GM21390 (cell line): ENCODE measurements around the gene MRLN.
A peak's percentile ranks its signal among the peaks of the same experiment; 100 is the strongest.
"Not testable (repeated sequence)": the region's sequence is repeated elsewhere in the genome, so short reads cannot be mapped to it uniquely, and the experiment has no call there.

Experiments used
- ATAC-seq: cut with Tn5 transposase; IDR thresholded peaks from one replicate; pipeline ENCODE4 v1.9.1; 2021; ENCODE audit not compliant: unreplicated experiment

The MRLN gene

DNA sequence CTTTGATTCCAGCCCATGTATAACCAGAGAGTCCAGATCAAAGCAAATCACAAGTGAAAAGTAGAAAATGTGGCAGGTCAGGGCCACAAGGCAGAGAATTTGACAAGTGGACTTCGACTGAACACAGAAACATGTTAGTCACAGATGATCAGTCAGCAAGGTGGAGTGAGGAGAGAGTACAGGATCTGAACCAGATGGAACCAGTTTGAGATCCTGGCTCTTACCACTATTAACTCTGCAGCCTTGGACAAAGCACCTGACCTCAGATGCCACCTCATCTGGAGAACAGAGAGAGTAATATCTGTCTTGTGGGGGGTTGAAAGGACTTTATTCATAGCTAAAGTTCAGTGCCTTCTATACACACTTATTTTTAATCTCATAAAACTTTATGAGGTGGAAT is 4.4 kb downstream of the MRLN start:
- no peak for ATAC-seq

DNA sequence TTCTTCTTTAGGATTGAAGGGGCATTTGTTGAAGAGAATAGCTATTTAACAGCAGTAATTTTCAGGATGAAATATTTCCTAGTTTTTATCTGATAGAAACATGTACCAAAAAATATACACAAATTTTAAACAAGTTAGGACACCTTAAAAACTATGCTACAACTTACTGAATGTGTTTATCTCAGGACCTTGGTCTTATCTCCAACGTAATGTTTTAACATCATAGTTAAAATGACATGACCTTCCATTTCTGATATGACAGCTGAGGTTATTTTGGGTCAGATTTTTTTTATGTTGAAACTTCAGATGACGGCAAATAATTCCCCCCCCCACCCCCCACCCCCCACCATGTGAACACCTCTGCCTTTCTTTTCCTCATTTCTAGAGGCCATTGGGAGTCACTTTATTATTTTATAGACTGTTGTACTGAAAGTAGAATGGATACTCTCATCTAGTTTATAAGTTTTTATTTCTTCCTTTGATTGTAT is 8.0 kb downstream of the MRLN start:
- ATAC-seq = no peak

DNA sequence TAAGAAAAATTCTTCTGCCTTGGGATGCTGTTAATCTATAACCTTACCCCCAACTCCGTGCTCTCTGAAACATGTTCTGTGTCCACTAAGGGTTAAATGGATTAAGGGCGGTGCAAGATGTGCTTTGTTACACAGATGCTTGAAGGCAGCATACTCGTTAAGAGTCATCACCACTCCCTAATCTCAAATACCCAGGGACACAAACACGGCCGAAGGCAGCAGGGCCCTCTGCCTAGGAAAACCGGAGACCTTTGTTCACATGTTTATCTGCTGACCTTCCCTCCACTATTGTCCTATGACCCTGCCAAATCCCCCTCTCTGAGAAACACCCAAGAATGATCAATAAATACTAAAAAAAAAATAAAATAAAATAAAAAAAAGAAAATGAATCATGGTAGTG is 8.5 kb downstream of the MRLN start:
- ATAC-seq = not testable (repeated sequence)

DNA sequence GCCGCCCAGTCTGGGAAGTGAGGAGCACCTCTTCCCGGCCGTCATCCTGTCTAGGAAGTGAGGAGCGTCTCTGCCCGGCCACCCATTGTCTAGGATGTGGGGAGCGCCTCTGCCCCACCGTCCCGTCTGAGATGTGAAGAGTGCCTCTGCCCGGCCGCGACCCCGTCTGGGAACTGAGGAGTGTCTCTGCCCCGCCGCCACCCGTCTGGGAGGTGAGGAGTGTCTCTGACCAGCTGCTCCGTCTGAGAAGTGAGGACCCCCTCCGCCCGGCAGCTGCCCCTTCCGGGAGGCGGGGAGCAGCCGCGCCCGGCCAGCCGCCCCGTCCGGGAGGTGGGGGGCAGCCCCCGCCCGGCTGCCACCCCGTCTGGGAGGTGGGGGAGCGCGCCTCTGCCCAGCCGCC is 9.1 kb downstream of the MRLN start:
- ATAC-seq = not testable (repeated sequence)

DNA sequence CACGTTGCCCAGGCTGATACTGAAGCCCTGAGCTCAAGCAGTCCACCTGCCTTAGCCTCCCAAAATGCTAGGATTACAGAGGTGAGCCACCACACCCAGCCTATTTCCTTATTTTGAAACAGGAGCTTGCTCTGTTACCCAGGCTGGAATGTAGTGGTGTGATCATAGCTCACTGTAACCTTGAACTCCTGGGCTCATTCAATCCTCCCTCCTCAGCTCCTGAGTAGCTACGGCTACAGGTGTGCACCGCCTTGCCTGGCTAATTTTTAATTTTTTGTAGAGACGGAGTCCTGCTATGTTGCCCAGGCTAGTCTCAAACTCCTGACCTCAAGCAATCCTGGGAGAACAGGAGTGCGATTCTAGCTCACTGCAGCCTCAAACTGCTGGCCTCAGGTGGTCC is 11.7 kb downstream of the MRLN start:
- ATAC-seq = no peak

DNA sequence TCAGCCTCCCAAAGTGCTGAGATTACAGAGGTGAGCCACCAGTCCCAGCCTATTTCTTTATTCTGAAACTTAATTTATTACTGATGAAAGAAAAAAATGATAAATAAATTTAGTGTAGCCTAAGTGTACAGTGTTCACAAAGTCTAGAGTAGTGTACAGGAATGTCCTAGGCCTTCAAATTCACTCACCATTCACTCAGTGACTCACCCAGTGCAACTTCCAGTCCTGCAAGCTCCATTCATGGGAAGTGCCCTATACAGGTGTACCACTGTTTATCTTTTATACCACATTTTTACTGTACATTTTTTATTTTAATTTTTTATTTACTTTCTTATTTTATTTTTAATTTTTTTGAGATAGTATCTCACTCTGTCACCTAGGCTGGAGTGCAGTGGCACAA is 12.2 kb downstream of the MRLN start:
- no peak for ATAC-seq

DNA sequence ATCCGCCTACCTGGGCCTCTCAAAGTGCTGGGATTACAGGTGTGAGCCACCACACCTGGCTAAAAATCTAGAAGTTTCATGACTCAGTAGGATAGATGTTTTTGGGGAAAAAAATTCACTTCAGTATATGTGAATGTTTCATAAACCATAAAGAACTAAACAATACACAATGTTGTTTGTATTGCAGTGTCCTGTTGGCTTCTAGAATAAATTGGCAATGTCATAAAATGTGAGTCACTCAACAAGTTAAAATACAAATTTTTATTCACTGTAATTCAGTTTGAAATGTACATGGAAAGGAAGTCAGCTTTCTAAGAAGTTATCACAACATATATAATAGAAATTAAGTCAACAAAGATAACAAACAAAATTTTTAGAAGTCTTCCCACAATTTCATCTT is 16.5 kb downstream of the MRLN start:
- ATAC-seq = no peak

DNA sequence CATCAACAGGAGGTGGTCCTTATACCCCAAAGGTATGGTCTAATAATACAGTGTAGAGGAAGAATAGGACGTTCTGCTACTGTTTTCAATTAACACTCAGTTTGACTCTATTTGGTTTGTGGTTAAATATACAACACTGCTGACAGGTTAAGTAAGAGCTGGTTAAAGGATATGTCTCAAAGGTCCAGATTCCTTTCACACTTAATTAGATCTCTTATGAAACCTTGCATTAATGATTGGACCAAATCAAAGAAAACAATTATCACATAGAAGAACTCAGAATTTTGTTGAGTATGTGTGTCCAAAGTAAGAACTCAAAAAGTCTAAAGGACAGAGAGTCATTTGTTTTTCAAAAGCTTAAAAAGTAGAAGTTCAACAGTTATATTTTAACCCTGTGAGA is 18.0 kb downstream of the MRLN start:
- no peak for ATAC-seq

DNA sequence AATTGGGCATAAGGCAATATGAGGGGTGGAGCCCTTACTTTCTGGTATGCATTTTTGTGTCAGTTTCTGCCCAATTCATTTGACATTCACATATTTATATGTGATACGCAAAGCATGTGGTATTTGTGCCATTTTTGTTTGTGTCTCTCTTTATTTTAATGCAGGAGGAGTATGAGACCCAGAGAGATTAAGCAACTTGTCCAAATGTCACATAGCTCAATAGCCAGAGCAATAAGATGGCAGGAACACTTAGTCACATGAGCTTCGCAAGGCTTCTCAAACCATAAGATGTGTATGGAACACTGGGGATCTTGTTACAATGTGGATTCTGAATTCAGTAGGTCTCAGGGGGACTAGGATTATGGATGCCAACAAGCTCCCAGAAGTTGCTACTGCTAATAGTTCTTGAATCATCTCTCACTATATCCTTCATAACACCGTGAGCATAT is 19.2 kb downstream of the MRLN start:
- no peak for ATAC-seq

DNA sequence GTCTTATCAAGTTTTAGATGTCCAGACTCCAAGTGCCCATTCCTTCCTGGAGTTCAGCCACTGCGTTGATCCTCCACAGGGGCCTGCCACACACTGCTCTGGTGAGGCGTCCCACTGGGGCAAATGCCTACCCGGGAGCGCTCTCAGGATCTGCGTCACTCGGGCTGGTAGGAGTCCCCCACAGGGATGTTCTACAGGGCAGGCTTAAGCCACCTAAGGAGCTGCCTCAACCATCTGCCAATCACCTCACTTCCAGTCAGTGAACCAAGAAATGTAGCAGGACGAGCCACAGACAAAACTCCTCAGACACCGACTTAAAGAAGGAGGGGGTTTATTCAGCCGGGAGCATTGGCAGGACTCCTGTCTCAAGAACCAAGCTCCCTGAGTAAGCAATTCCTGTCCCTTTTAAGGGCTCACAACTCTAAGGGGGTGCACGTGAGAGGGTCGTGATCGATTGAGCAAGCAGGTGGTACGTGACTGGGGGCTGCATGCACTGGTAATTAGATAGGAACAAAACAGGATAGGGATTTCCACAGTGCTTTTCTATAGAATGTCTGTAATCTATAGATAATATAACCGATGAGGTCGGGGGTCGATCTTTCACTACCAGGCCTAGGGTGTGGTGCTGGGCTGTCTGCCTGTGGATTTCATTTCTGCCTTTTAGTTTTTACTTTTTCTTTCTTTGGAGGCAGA is 19.8 kb downstream of the MRLN start:
- not testable (repeated sequence) for ATAC-seq

DNA sequence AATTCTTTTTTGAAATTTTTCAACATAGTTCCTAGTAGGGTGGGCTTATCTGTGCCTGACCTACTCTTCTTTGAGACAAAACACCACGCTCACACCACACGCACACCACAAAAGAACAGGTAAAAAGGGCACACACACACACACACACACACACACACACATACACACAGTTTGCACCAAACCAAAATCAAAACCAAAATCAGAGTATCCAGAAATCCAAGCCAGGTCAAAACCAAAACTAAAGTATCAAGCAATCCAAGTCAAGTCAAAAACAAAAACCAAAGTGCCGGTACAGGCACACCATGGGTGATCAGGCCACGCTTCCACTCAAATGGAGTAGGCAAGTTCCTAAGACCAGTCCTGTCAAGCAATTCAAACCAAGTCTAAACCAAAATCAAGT is 20.4 kb downstream of the MRLN start:
- not testable (repeated sequence) for ATAC-seq

DNA sequence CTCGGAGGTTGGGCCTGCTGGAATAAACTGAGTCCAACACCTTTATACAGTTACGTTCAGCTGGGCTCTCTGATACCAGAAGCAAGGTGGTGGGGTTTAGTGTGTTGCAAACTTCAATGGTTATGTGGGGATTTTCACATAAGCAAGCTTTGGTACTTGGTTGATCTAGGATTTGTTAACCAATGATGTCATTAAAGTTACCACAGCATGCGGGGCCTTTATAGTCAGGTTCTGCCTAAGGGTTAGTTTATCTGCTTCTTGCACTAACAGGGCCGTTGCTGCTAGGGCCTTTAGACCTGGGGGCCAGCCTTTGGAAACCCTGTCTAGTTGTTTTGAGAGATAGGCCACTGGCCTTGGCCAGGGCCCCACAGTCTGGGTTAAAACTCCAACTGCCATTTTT is 24.1 kb downstream of the MRLN start:
- not testable (repeated sequence) for ATAC-seq

DNA sequence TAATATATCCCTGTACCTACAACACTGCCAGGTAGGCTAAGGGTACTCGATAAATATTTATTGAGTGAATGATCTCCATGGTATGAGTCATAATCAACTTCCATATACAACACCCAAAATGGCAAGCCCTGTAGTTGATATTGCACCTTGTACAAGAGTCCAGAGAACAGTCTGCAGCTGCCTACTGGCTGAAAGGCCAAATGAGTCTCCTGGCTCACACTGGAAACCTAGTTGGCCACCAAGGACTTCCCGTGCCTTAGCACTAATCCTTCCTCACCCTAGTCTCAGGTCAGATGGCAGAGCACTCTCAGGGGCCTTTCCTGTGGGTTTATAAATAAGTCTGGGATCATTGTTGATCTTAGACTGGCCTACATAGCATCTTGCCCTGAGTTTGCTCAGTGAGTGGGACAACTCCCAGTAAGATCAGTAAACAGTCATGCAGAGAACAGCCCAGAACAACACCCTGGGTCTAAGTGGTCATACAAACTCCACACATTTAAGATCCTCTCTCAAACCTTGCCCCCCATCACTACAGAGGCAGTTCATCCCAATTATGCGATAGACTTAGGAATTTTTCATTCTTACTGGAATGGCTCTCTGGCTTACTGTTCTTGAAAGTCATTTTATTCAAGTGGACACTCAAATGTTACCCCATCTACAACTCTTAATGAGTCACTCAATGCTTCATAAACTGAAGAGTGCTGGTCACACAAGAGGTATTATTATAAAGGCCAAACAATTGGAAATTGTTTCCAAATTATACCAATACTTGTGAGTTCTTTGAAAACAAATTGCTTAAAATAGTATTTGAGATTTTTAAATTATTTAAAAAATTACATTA is 28.9 kb downstream of the MRLN start:
- ATAC-seq = no peak

DNA sequence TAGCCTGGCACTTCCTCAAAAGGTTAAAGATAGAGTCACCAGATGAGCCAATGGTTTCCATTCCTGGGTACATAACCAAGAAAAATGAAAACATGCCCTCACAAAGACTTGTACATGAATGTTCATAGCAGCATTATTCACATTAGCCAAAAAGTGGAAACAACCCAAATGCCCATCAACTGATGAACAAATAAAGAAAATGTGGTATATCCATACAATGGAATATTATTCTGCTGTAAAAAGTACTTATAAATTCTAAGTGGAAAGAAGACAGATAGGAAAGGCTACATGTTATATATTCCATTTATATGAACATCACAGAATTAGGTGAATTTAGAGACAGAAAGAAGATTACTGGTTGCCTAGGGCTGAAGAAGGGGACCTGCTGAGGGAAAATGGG is 32.9 kb downstream of the MRLN start:
- no peak for ATAC-seq

DNA sequence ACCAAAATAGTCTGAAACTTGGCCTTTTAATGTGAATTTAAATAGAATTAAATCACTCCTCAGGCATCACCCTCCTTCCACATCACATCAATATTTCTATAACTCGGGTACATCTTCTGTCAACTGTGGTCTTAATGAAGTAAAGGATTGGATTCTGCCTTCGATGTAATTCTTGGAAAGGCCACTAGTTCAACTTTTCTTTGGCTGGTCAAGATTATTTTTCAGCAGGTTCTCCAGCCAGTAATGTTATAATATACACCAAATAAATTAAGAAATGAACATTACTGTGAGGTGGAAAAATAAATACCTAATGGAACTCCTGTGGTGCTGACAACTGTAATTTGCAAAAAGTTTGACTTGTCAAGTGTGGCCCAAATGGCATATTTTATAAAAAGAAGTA is 33.9 kb downstream of the MRLN start:
- ATAC-seq = no peak

DNA sequence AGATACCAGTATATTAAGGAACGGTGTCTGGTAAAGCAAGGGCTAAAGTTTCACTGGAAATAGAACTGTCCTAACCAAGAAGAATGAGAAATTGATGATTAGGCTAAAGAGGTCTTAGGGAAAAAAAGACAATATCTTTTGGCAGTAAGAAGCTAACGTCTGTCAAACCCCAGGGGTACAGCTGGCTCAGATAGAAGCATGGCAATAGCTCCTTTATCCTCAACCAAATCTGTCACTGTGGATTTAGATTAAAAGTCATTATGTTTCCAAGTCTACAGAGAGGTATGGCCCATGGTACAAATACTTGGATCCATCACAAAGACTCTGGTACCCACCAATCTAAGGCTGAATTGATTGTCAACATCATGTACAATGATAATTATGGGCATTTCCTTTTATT is 35.0 kb downstream of the MRLN start:
- no peak for ATAC-seq

DNA sequence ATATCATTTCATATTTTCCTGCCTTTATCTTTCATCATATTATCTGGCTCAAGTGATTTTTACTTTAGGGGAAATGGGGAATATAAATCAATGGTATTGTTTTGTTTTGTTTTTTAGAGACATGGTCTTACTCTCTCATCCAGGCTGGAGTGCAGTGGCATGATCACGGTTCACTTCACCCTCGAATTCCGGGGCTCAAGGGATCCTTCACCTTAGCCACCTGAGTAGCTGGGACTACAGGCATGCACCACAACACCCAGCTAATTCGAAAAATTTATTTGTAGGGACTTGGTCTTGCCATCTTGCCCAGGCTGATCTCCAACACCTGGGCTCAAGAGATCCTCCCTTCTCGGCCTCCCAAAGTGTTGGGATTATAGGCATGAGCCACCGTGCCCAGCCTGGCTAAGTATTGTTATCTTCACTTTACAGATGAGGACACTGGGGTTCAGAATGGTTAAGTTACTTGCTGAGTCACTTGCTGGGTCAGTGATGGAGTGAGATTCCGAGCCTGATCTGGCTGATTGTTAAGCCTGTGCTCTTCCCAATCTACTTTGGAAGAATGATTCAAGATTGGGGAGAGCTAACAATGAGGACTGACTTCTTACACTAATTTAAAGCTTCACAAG is 39.9 kb downstream of the MRLN start:
- ATAC-seq = no peak

DNA sequence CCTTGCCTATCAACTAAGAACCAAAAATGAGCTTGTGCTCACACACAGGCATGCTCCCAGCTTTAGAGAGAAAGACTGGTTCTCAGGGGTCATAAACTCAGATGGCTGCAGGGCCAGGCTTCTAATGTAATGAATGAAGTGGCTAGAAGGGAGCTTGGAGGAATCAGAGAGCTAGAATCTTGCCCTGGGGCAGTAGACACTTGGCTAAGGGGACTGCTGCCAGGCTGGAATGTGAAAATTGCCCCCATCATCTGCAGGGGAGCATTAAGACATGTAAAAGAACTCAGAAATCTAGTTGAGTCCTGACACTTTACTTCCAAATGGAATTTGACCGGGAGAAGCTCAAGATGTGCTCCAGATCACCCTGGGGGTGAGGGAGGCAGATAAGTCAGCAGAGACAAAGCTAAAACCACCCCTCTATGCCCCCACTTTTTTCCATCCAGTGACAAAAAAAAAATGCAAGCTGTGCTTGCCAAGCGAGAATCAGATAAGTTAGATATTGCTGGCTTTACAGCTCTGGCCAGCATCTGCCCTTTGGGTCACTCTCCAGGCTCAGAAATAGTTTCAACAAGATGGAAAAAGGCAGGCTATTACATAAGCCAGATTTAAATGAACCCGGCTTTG is 41.3 kb downstream of the MRLN start:
- ATAC-seq = no peak

DNA sequence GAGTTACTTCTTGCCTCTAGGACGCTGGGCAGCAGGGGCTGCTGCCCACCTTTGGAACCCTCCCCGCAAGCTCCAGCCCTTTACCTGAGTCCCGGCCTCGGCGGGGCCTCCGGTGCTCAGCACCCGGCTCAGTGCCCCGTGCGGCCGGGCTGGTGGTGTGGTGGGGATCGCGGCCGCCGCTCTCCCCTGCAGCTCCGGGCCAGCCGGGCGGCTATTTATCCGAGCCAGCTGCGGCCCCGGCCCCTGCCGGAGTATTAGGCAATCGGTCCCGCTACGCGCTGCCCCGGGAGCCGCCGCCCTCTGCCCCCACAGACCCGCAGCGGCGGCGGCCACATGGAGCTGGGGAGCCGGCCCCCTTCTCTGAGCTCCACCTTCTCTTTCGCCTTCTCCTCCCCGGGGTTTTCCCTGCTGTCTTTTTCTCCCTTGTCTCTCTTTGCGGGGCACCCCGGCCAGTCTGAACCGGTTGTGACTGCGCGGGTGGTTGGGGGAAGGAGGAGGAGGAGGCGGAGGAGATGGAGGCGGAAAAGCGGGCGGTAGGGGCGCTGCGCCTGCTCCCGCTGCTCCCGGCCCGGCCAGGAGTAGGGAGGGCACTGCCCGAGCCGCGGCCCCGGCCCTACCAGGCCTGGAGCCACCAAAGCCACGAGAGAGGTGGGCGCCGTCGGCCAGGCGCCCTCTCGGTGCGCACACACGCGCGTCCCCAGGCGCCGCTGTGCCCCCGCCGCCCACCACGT is 43.7 kb downstream of the MRLN start, which contains the start of gene SLC16A9:
Gene SLC16A9 (minus strand): TSS at position 456 of the 731 bp plus-strand sequence. CDS start 25,559 bp downstream, outside the sequence.
- ATAC-seq = peak; percentile 78

DNA sequence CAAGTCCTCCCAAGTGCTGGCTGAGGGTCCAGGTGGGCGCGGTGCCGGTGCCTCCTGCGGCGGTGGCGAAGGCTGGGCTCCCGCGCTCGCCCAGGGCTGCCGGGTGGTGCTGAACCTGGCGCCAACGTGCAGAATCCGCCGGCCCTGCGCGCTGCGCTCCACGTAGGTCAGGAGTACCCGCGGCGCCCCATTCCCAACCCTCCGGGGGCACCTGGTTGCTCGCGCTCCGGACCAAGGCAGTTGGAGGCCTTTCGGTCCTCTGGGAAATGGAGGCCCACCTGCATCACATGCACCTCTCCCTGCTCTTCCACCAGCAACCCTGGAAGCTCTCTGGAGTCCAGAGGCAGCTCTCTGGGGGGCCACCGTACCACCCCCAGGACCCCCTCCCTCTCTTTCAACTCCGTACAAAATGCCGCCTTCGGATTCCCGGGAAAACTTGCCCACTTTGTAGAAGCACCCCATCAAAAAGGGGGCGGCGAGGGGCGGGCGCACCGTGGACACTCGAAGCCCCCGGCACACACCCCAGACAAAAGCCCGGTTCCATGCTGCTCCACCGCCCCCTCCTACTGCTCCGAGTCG is 44.4 kb downstream of the MRLN start:
- peak; percentile 32 for ATAC-seq
